Measurements from ENCODE around the gene SSPN.

DNA sequence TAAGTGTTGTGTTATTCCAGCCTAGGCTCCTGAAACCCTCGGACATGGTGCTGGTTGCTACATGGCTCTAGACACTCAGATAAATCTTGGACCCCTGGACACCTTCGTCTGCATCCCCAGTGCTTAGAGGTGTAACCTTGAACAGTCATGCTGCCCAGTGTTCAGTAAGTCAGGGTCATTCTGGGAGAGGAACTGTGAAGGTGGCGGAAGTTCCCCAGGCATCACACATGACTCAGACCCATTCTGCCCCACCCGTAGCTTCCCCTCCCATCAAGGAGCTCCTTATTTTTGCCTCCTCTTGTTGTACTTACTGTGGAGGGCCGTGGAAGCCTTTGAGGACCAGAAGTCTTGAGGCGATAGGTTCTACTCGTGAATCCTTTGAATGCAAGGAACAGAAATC, 18.1 kb upstream of the SSPN start:
- TF ChIP-seq, protein P1, sequence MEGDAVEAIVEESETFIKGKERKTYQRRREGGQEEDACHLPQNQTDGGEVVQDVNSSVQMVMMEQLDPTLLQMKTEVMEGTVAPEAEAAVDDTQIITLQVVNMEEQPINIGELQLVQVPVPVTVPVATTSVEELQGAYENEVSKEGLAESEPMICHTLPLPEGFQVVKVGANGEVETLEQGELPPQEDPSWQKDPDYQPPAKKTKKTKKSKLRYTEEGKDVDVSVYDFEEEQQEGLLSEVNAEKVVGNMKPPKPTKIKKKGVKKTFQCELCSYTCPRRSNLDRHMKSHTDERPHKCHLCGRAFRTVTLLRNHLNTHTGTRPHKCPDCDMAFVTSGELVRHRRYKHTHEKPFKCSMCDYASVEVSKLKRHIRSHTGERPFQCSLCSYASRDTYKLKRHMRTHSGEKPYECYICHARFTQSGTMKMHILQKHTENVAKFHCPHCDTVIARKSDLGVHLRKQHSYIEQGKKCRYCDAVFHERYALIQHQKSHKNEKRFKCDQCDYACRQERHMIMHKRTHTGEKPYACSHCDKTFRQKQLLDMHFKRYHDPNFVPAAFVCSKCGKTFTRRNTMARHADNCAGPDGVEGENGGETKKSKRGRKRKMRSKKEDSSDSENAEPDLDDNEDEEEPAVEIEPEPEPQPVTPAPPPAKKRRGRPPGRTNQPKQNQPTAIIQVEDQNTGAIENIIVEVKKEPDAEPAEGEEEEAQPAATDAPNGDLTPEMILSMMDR (conservative IDR thresholded peaks at IDR 0.05; ENCODE audit: low read depth, low read length) = no peak
- TF ChIP-seq EZH2phosphoT487 (IDR thresholded peaks at IDR 0.05; ENCODE audit: borderline replicate concordance, low read length) = no peak
- TF ChIP-seq EZH2 (IDR thresholded peaks at IDR 0.05; ENCODE audit: low read length, unreplicated experiment) = no peak
